IMR-90 (cell line): ENCODE results near the gene SH2B3. TPM values are rescaled to one million over a fixed set of nuclear protein-coding genes. Genes with fewer than 3 reads are reported as not detected.

Source experiments
- ATAC-seq: fragments of 200-7000 bp; cut with Tn5 transposase; 2 replicates; pipeline ENCODE4 v1.9.1; 2020; ENCODE audit warnings: low read depth, mild to moderate bottlenecking, moderate library complexity
- BruUV-seq: library from RNA; stranded (reverse); fragments of 400-500 nt; replicated peaks from 2 replicates; lab custom pipeline; 2021; lab: Mats Ljungman, UMichigan
- CTCF ChIA-PET: fragments of 300-600 bp; formaldehyde crosslinking; extraction: SDS; loops from one replicate; lab custom pipeline; 2021; ENCODE audit warnings: antibody characterized with exemption; lab: Yijun Ruan, JAX
- POLR2A ChIA-PET: fragments of 300-600 bp; sonication (Branson Sonifier 250); formaldehyde crosslinking; loops from one replicate; lab custom pipeline; 2022; ENCODE audit warnings: antibody characterized with exemption; ENCODE audit not compliant: unreplicated experiment; lab: Charles Lee
- DNase-seq: peaks from one replicate; pipeline ENCODE4 v3.0.0; 2013
- H2AFZ ChIP-seq: replicated peaks from 2 replicates; pipeline ENCODE3; 2013; ENCODE audit warnings: low read length, mild to moderate bottlenecking; ENCODE audit not compliant: poor library complexity
- H2AK5ac ChIP-seq: 2 replicates; pipeline ENCODE4 v1.6.1; 2013; ENCODE audit warnings: low read depth, low read length, inconsistent platforms
- H2AK9ac ChIP-seq: replicated peaks from 2 replicates; pipeline ENCODE3; 2013; ENCODE audit warnings: mild to moderate bottlenecking, low read depth, low read length, moderate library complexity; ENCODE audit not compliant: poor library complexity
- H2BK120ac ChIP-seq: 2 replicates; pipeline ENCODE4 v1.6.1; 2013; ENCODE audit warnings: low read depth, low read length, inconsistent platforms
- H2BK15ac ChIP-seq: 3 replicates; pipeline ENCODE4 v1.6.1; 2013; ENCODE audit warnings: low read depth, low read length, inconsistent platforms
- H2BK20ac ChIP-seq: 2 replicates; pipeline ENCODE4 v1.6.1; 2013; ENCODE audit warnings: low read depth, mild to moderate bottlenecking, inconsistent platforms, low read length, moderate library complexity
- H2BK5ac ChIP-seq: 2 replicates; pipeline ENCODE4 v1.6.1; 2013; ENCODE audit warnings: mild to moderate bottlenecking, low read depth, low read length, inconsistent platforms; ENCODE audit not compliant: poor library complexity, severe bottlenecking
- H3K14ac ChIP-seq: replicated peaks from 2 replicates; pipeline ENCODE4 v1.6.1; 2013; ENCODE audit warnings: low read depth, low read length, inconsistent platforms
- H3K18ac ChIP-seq: 2 replicates; pipeline ENCODE4 v1.6.1; 2013; ENCODE audit warnings: low read depth, low read length, control low read depth
- H3K23ac ChIP-seq: 2 replicates; pipeline ENCODE4 v1.6.1; 2013; ENCODE audit warnings: low read depth, low read length, inconsistent platforms
- H3K27ac ChIP-seq: 2 replicates; pipeline ENCODE4 v1.5.1; 2013; ENCODE audit warnings: mild to moderate bottlenecking, control low read depth, low read length; ENCODE audit not compliant: insufficient read depth
- H3K27me3 ChIP-seq: 2 replicates; pipeline ENCODE4 v1.6.1; 2013; ENCODE audit warnings: low read length; ENCODE audit not compliant: control insufficient read depth, insufficient read depth
- H3K36me3 ChIP-seq: 2 replicates; pipeline ENCODE4 v1.6.1; 2013; ENCODE audit warnings: low read length, mixed read lengths; ENCODE audit not compliant: control insufficient read depth, insufficient read depth
- H3K4ac ChIP-seq: 2 replicates; pipeline ENCODE4 v1.6.1; 2013; ENCODE audit warnings: low read depth, low read length, inconsistent platforms
- H3K4me1 ChIP-seq: 2 replicates; pipeline ENCODE4 v1.6.1; 2013; ENCODE audit warnings: low read length, mixed read lengths; ENCODE audit not compliant: control insufficient read depth, insufficient read depth
- H3K4me2 ChIP-seq: 2 replicates; pipeline ENCODE4 v1.6.1; 2013; ENCODE audit warnings: low read depth, mild to moderate bottlenecking, control low read depth, low read length, moderate library complexity
- H3K4me3 ChIP-seq: 2 replicates; pipeline ENCODE4 v1.5.1; 2013; ENCODE audit warnings: low read depth, mild to moderate bottlenecking, control low read depth, low read length, moderate library complexity; ENCODE audit not compliant: insufficient read depth
- H3K56ac ChIP-seq: 2 replicates; pipeline ENCODE4 v1.6.1; 2013; ENCODE audit warnings: low read length, inconsistent platforms; ENCODE audit not compliant: insufficient read depth; ENCODE audit errors: extremely low read depth
- H3K79me1 ChIP-seq, 2 experiments: 2 replicates each; pipeline ENCODE4 v1.6.1; 2013; ENCODE audit warnings: low read length in 2 of 2, inconsistent platforms in 1 of 2, low read depth in 1 of 2
- H3K9ac ChIP-seq: 2 replicates; pipeline ENCODE4 v1.6.1; 2013; ENCODE audit warnings: low read depth, low read length, control low read depth
- H3K9me1 ChIP-seq: 2 replicates; pipeline ENCODE4 v1.6.1; 2013; ENCODE audit warnings: low read length, inconsistent platforms; ENCODE audit not compliant: insufficient read depth
- H3K9me3 ChIP-seq: 2 replicates; pipeline ENCODE4 v1.6.1; 2013; ENCODE audit warnings: low read length; ENCODE audit not compliant: control insufficient read depth, insufficient read depth
- H4K20me1 ChIP-seq: 2 replicates; pipeline ENCODE4 v1.6.1; 2013; ENCODE audit warnings: low read length, inconsistent platforms; ENCODE audit not compliant: insufficient read depth
- H4K5ac ChIP-seq: 2 replicates; pipeline ENCODE4 v1.6.1; 2013; ENCODE audit warnings: mild to moderate bottlenecking, low read depth, low read length, control low read depth
- H4K8ac ChIP-seq, 2 experiments: 2 replicates each; pipeline ENCODE4 v1.6.1; 2013; ENCODE audit warnings: low read depth in 2 of 2, low read length in 2 of 2, control low read depth in 1 of 2, inconsistent platforms in 1 of 2
- H4K91ac ChIP-seq: 2 replicates; pipeline ENCODE4 v1.6.1; 2013; ENCODE audit warnings: low read depth, low read length, inconsistent platforms; ENCODE audit not compliant: insufficient read depth
- BHLHE40 ChIP-seq: fragments of 150-350 bp; IDR thresholded peaks from 2 replicates; pipeline ENCODE4 v1.6.1; 2016; ENCODE audit warnings: mild to moderate bottlenecking, low read depth, low read length
- ELK1 ChIP-seq: fragments of 150-350 bp; IDR thresholded peaks from 2 replicates; pipeline ENCODE4 v1.6.1; 2016; ENCODE audit warnings: low read depth, mild to moderate bottlenecking, low read length, moderate library complexity, borderline replicate concordance
- MAFK ChIP-seq: IDR thresholded peaks from 2 replicates; pipeline ENCODE4 v1.6.1; 2012; ENCODE audit warnings: low read depth, low read length, improper control_type of control experiment
- MAZ ChIP-seq: IDR thresholded peaks from 2 replicates; pipeline ENCODE4 v1.6.1; 2012; ENCODE audit warnings: low read depth, mild to moderate bottlenecking, low read length, improper control_type of control experiment, moderate library complexity, borderline replicate concordance
- NFE2L2 ChIP-seq: fragments of 150-350 bp; IDR thresholded peaks from 2 replicates; pipeline ENCODE4 v1.6.1; 2016; ENCODE audit warnings: low read depth, mild to moderate bottlenecking, low read length
- POLR2A ChIP-seq: IDR thresholded peaks from 2 replicates; pipeline ENCODE4 v1.6.1; 2012; ENCODE audit warnings: mild to moderate bottlenecking, low read depth, low read length
- RCOR1 ChIP-seq: IDR thresholded peaks from 2 replicates; pipeline ENCODE4 v1.6.1; 2012; ENCODE audit warnings: mild to moderate bottlenecking, low read length, improper control_type of control experiment; ENCODE audit not compliant: insufficient replicate concordance
- RFX5 ChIP-seq: IDR thresholded peaks from 2 replicates; pipeline ENCODE4 v1.8.0; 2012; ENCODE audit warnings: low read depth, mild to moderate bottlenecking, low read length, moderate library complexity
- WGBS, 2 experiments: methylation state at CpG; one replicate each; pipeline versions ENCODE4 v1.1.5 to v1.1.7; 2013; ENCODE audit warnings: missing lambda C conversion rate in 2 of 2; ENCODE audit not compliant: insufficient read length in 1 of 2; ENCODE audit errors: extremely low coverage in 2 of 2; 5-methylcytosine and 5-hydroxymethylcytosine counted together
- dilution Hi-C: fragments of 300-500 bp; cut with HindIII; formaldehyde crosslinking; loops from one replicate; pipeline ENCODE4 v1.14.3; 2018; ENCODE audit warnings: low sequenced_read_pairs; ENCODE audit not compliant: unreplicated experiment
- in situ Hi-C: fragments of 300-500 bp; cut with MboI; formaldehyde crosslinking; loops from 3 replicates; pipeline ENCODE4 v1.14.3; 2019; ENCODE audit warnings: low sequenced_read_pairs, inconsistent platforms, mixed read lengths
- intact Hi-C: fragments of 100-400 bp; cut with micrococcal nuclease; formaldehyde crosslinking; loops from 2 replicates; pipeline ENCODE4 v1.10.0; 2022
- polyA plus RNA-seq, 3 experiments: library from polyadenylated mRNA; depleted of rRNA; stranded (reverse); fragments of >200 nt; gene quantifications; 2 replicates each; pipeline ENCODE4 v1.2.3, GENCODE V29; 2012; ENCODE audit warnings: low replicate concordance in 1 of 3
- total RNA-seq: library from RNA; depleted of rRNA; stranded (reverse); fragments of >200 nt; gene quantifications from 2 replicates; pipeline ENCODE4 v1.2.3, GENCODE V29; 2012
- TF ChIP-seq, protein P1 (sequence below): fragments of 150-350 bp; IDR thresholded peaks from 2 replicates; pipeline ENCODE4 v1.6.1; 2017; ENCODE audit warnings: mild to moderate bottlenecking, antibody characterized with exemption, low read length, low read depth
- TF ChIP-seq, protein P2 (sequence below): conservative IDR thresholded peaks from 2 replicates; pipeline ENCODE4 v1.5.1; 2012; ENCODE audit warnings: mild to moderate bottlenecking, low read depth, low read length, improper control_type of control experiment

The SH2B3 gene
- total and polyA plus RNA-seq, 2 of the 4 experiments (the other 2 are of a cell fraction) = 9.3 to 20.2 TPM

- no peak overlapping the region for H3K4ac ChIP-seq
- in situ Hi-C loops (no loop called here), intact Hi-C loops (no loop called here), dilution Hi-C loops (no loop called here)
- ChIA-PET CTCF (no interaction called here), POLR2A (no interaction called here)
- H2AK5ac ChIP-seq = no peak overlapping the region
- no peak overlapping the region for H4K5ac ChIP-seq
- no peak overlapping the region for H3K56ac ChIP-seq
- no peak overlapping the region for H2BK20ac ChIP-seq
- peaks cover 24% of the 10 kb centered on the region for H3K4me1 ChIP-seq
- peaks cover 59% of the 10 kb centered on the region for H4K20me1 ChIP-seq
- H3K27me3 ChIP-seq = no peaks in the 10 kb centered on the region
- peaks cover 23 to 86% of the 10 kb centered on the region in 2 experiments for H3K79me1 ChIP-seq
- WGBS, 2 experiments = 77% methylated on average over 4 of the region's 21 CpGs; no CpG with 5 or more reads in 1 of the 2 experiments
- no peak overlapping the region for H3K18ac ChIP-seq
- TF ChIP-seq, protein P1, sequence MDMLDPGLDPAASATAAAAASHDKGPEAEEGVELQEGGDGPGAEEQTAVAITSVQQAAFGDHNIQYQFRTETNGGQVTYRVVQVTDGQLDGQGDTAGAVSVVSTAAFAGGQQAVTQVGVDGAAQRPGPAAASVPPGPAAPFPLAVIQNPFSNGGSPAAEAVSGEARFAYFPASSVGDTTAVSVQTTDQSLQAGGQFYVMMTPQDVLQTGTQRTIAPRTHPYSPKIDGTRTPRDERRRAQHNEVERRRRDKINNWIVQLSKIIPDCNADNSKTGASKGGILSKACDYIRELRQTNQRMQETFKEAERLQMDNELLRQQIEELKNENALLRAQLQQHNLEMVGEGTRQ = no peak
- no peak for TF ChIP-seq NFE2L2
- no peak for TF ChIP-seq RFX5
- no peak for TF ChIP-seq MAZ
- no peak for TF ChIP-seq ELK1
- no peak for TF ChIP-seq RCOR1
- TF ChIP-seq BHLHE40 = no peak
- TF ChIP-seq MAFK = no peak
- TF ChIP-seq, protein P2, sequence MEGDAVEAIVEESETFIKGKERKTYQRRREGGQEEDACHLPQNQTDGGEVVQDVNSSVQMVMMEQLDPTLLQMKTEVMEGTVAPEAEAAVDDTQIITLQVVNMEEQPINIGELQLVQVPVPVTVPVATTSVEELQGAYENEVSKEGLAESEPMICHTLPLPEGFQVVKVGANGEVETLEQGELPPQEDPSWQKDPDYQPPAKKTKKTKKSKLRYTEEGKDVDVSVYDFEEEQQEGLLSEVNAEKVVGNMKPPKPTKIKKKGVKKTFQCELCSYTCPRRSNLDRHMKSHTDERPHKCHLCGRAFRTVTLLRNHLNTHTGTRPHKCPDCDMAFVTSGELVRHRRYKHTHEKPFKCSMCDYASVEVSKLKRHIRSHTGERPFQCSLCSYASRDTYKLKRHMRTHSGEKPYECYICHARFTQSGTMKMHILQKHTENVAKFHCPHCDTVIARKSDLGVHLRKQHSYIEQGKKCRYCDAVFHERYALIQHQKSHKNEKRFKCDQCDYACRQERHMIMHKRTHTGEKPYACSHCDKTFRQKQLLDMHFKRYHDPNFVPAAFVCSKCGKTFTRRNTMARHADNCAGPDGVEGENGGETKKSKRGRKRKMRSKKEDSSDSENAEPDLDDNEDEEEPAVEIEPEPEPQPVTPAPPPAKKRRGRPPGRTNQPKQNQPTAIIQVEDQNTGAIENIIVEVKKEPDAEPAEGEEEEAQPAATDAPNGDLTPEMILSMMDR = no peak
- TF ChIP-seq POLR2A = no peak
- BruUV-seq = no TSS peak
- H3K9ac ChIP-seq = no peak overlapping the region
- H2AFZ ChIP-seq = no peak overlapping the region
- no peak overlapping the region for H3K14ac ChIP-seq
- DNase-seq (no peak), ATAC-seq (no peak)
- H4K91ac ChIP-seq = no peak overlapping the region
- no peak overlapping the region for H2BK120ac ChIP-seq
- H3K4me2 ChIP-seq = no peak overlapping the region
- no peak overlapping the region for H2BK15ac ChIP-seq
- H3K36me3 ChIP-seq = no peaks in the 10 kb centered on the region
- no peak overlapping the region for H4K8ac ChIP-seq
- H3K27ac ChIP-seq = no peak overlapping the region
- H3K9me1 ChIP-seq = peaks cover 23% of the 10 kb centered on the region
- H3K23ac ChIP-seq = no peak overlapping the region
- no peak overlapping the region for H3K4me3 ChIP-seq
- no peak overlapping the region for H2BK5ac ChIP-seq
- no peaks in the 10 kb centered on the region for H3K9me3 ChIP-seq
- peak overlapping the region; percentile 50 for H2AK9ac ChIP-seq
Measured at GRCh38 chr12:111429828-111430432, 24.2 kb downstream of the SH2B3 start.
